Occipital lobe (tissue), 2 donors: ENCODE measurements around the gene PRDM2. TPM values are rescaled to one million over a fixed set of nuclear protein-coding genes. Genes with fewer than 3 reads are reported as not detected.

Experiments
- DNase-seq: peaks from one replicate; lab custom pipeline; 2025; lab: John Stamatoyannopoulos, UW
- total RNA-seq: library from RNA; depleted of rRNA; stranded (reverse); fragments of >200 nt; gene quantifications from one replicate; pipeline ENCODE4 v1.2.3, GENCODE V29; 2014

Gene PRDM2
- total RNA-seq, 1 donor from 2014 or later = 36.8 TPM

GRCh38 chr1:13790290-13791030 is 90.5 kb downstream of the PRDM2 start:
- no peak for DNase-seq

- DNase-seq = no peak
Measured at GRCh38 chr1:13792419-13792818, 92.4 kb downstream of the PRDM2 start.

GRCh38 chr1:13793088-13793730 is 93.2 kb downstream of the PRDM2 start:
- no peak for DNase-seq

GRCh38 chr1:13794231-13795187 is 94.5 kb downstream of the PRDM2 start:
- no peak for DNase-seq

GRCh38 chr1:13797397-13797796 is 97.4 kb downstream of the PRDM2 start:
- no peak for DNase-seq

- DNase-seq = no peak
Measured at GRCh38 chr1:13798120-13798519, 98.1 kb downstream of the PRDM2 start.

- DNase-seq = no peak
Measured at GRCh38 chr1:13799502-13800283, 99.7 kb downstream of the PRDM2 start.

GRCh38 chr1:13801232-13801631 is 101.2 kb downstream of the PRDM2 start:
- DNase-seq = no peak

- DNase-seq = no peak
Measured at GRCh38 chr1:13801655-13802486, 101.9 kb downstream of the PRDM2 start.

GRCh38 chr1:13802782-13803545 is 103.0 kb downstream of the PRDM2 start:
- no peak for DNase-seq

- no peak for DNase-seq
Measured at GRCh38 chr1:13803546-13804239, 103.7 kb downstream of the PRDM2 start.

GRCh38 chr1:13804240-13804633 is 104.2 kb downstream of the PRDM2 start:
- DNase-seq = no peak

- DNase-seq = no peak
Measured at GRCh38 chr1:13805431-13805830, 105.4 kb downstream of the PRDM2 start.

- peak; percentile 33 for DNase-seq
Measured at GRCh38 chr1:13806108-13806507, 106.1 kb downstream of the PRDM2 start.

GRCh38 chr1:13807209-13807608 is 107.2 kb downstream of the PRDM2 start:
- DNase-seq = no peak

GRCh38 chr1:13808729-13809131 is 108.7 kb downstream of the PRDM2 start:
- no peak for DNase-seq

- no peak for DNase-seq
Measured at GRCh38 chr1:13809461-13810159, 109.6 kb downstream of the PRDM2 start.
